Measurements from ENCODE around the gene SF3B2.

Gene SF3B2

DNA sequence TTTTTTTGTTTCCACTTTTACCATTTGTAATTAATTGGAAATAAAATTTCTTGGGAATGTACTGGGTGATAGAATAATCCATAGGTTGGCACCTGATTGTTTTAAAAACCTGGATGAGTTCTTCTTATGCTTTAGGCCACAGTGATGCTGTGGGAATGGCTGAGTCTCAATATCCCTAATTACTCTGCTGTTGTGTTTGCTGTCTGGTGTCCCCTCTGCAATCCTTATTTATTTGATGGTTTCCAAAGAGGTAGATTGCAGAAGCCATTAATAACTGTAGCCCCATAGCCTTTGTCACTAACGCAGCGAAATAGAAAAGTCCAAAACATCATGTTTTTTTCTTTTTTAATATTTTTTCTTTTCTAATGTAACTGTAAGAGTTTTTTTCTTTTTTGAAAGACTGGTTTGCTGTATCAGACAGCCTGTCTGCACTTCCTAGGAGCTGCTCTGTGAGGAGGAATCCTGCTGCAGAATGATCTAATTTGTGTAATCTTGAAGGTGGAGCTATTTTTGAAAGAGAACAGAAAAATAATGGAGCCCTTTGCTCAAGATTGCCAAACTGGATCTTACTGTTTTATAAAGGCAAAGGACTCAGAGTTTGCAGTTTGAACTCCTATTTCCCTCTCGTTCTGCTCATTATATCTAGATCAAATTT, 32.8 kb downstream of the SF3B2 start:
- TF ChIP-seq TAF1 (IDR thresholded peaks at IDR 0.05; ENCODE audit: borderline replicate concordance, insufficient read depth, low read length) (no peak), SIN3A (IDR thresholded peaks at IDR 0.05; ENCODE audit: borderline replicate concordance, insufficient read depth, low read length) (no peak), POLR2AphosphoS5 (IDR thresholded peaks at IDR 0.05; ENCODE audit: low read depth, low read length) (no peak), FOXP2 (optimal IDR thresholded peaks at IDR 0.05; ENCODE audit: borderline replicate concordance, extremely low read depth, extremely low read length, insufficient read depth) (no peak)
- TF ChIP-seq, protein P1, sequence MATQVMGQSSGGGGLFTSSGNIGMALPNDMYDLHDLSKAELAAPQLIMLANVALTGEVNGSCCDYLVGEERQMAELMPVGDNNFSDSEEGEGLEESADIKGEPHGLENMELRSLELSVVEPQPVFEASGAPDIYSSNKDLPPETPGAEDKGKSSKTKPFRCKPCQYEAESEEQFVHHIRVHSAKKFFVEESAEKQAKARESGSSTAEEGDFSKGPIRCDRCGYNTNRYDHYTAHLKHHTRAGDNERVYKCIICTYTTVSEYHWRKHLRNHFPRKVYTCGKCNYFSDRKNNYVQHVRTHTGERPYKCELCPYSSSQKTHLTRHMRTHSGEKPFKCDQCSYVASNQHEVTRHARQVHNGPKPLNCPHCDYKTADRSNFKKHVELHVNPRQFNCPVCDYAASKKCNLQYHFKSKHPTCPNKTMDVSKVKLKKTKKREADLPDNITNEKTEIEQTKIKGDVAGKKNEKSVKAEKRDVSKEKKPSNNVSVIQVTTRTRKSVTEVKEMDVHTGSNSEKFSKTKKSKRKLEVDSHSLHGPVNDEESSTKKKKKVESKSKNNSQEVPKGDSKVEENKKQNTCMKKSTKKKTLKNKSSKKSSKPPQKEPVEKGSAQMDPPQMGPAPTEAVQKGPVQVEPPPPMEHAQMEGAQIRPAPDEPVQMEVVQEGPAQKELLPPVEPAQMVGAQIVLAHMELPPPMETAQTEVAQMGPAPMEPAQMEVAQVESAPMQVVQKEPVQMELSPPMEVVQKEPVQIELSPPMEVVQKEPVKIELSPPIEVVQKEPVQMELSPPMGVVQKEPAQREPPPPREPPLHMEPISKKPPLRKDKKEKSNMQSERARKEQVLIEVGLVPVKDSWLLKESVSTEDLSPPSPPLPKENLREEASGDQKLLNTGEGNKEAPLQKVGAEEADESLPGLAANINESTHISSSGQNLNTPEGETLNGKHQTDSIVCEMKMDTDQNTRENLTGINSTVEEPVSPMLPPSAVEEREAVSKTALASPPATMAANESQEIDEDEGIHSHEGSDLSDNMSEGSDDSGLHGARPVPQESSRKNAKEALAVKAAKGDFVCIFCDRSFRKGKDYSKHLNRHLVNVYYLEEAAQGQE (IDR thresholded peaks at IDR 0.05; ENCODE audit: insufficient read depth in 1 of 2, low read depth in 2 of 2, low read length in 2 of 2) = no peak

DNA sequence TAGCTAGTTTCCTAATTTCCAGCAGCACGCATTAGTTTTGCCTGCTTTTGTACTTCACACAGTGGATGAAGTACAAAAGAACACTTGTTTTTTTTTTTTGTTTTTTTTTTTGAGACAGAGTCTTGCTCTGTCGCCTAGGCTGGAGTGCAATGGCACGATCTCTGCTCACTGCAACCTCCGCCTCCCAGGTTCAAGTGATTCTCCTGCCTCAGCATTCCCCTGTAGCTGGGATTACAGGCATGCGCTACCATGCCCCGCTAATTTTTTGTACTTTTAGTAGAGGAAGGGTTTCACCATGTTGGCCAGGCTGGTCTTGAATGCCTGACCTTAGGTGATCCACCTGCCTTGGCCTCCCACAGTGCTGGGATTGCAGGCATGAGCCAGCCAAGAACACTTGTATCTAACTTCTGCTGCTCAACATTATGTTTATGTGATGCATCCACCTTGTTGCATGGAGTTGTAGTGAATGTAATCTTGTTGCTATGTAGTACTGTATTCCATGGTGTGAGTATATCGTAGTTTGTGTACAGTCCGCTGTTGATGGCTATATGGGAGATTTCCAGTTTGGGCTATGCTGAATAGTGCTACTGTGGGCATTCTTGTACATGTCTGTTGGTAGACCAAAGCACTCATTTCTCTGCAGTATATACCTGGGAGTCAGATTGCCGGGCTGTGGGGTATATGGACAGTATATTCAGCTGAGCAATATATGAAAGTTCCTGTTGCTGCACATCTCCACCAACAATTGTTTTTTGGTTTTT, 35.2 kb downstream of the SF3B2 start:
- TF ChIP-seq FOXP2 (optimal IDR thresholded peaks at IDR 0.05; ENCODE audit: borderline replicate concordance, extremely low read depth, extremely low read length, insufficient read depth) (no peak), TAF1 (IDR thresholded peaks at IDR 0.05; ENCODE audit: borderline replicate concordance, insufficient read depth, low read length) (no peak), POLR2AphosphoS5 (IDR thresholded peaks at IDR 0.05; ENCODE audit: low read depth, low read length) (no peak), SIN3A (IDR thresholded peaks at IDR 0.05; ENCODE audit: borderline replicate concordance, insufficient read depth, low read length) (no peak)
- TF ChIP-seq, protein P1 (IDR thresholded peaks at IDR 0.05; ENCODE audit: insufficient read depth in 1 of 2, low read depth in 2 of 2, low read length in 2 of 2) = no peak

DNA sequence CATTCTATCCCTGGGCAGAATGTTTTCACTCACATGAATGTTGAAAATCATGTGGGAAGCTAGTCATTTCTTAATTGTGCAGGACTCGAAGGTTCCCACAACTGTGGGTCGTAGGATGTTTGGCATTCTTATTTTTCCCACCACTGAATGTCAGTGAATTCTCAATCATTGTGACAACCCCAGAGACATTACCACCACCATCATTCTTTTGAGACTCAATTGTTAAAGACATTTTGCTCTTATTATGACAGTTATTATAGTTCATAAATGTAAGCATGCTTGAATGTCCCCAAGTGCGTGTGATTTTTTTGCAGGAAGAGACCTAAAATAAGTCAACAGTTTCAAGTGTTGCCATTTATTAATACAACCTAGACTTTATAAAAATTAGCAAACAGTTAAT, 36.9 kb downstream of the SF3B2 start:
- TF ChIP-seq SIN3A (IDR thresholded peaks at IDR 0.05; ENCODE audit: borderline replicate concordance, insufficient read depth, low read length) (no peak), POLR2AphosphoS5 (IDR thresholded peaks at IDR 0.05; ENCODE audit: low read depth, low read length) (no peak), FOXP2 (optimal IDR thresholded peaks at IDR 0.05; ENCODE audit: borderline replicate concordance, extremely low read depth, extremely low read length, insufficient read depth) (no peak), TAF1 (IDR thresholded peaks at IDR 0.05; ENCODE audit: borderline replicate concordance, insufficient read depth, low read length) (no peak)
- TF ChIP-seq, protein P1 (IDR thresholded peaks at IDR 0.05; ENCODE audit: insufficient read depth in 1 of 2, low read depth in 2 of 2, low read length in 2 of 2) = no peak

DNA sequence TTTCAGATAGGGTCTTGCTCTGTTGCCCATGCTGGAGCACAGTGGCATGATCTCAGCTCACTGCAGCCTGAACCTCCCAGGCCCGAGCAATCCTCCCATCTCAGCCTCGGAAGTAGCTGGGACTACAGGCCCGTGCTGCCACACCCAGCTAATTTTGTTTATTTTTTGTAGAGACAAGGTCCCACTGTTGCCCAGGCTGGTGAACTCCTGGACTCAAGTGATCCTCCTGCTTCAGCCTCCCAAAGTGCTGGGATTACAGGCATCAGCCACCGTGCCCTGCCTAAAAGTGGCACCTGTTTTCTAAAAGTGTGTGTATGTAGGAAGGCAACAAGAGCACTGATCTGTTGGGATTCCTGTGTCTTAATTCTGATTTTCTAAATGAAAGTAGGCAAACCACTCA, 38.1 kb downstream of the SF3B2 start:
- TF ChIP-seq FOXP2 (optimal IDR thresholded peaks at IDR 0.05; ENCODE audit: borderline replicate concordance, extremely low read depth, extremely low read length, insufficient read depth) (no peak), POLR2AphosphoS5 (IDR thresholded peaks at IDR 0.05; ENCODE audit: low read depth, low read length) (no peak), SIN3A (IDR thresholded peaks at IDR 0.05; ENCODE audit: borderline replicate concordance, insufficient read depth, low read length) (no peak), TAF1 (IDR thresholded peaks at IDR 0.05; ENCODE audit: borderline replicate concordance, insufficient read depth, low read length) (no peak)
- TF ChIP-seq, protein P1 (IDR thresholded peaks at IDR 0.05; ENCODE audit: insufficient read depth in 1 of 2, low read depth in 2 of 2, low read length in 2 of 2) = no peak

Data from PFSK-1 (cell line).